ENCODE results near the gene IL24. TPM values are rescaled to one million over a fixed set of nuclear protein-coding genes. Genes with fewer than 3 reads are reported as not detected.
"Not testable (repeated sequence)": the region's sequence is repeated elsewhere in the genome, so short reads cannot be mapped to it uniquely, and the experiment has no call there.

Gene IL24, protein sequence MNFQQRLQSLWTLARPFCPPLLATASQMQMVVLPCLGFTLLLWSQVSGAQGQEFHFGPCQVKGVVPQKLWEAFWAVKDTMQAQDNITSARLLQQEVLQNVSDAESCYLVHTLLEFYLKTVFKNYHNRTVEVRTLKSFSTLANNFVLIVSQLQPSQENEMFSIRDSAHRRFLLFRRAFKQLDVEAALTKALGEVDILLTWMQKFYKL
- polyA plus RNA-seq (2013, experiment 1 of 2), result not detected
- not detected for polyA plus RNA-seq (2013, experiment 2 of 2)

GRCh38 chr1:206897175-206897574 is at the start of gene IL24:
TSS of gene IL24 (plus strand) at chr1:206897443. CDS start at chr1:206897833, 390 bp downstream.
- 87% methylated on average over 3 of the region's 4 CpGs for WGBS
- H3K27ac ChIP-seq (ENCODE audit: low read depth, low read length), result no peak within 1 kb of the TSS
- H3K9ac ChIP-seq (ENCODE audit: low read depth, low read length), result no peak within 1 kb of the TSS
- H3K4me3 ChIP-seq (ENCODE audit: low read length), result no peak within 1 kb of the TSS
- H3K4me1 ChIP-seq (ENCODE audit: insufficient read depth, low read length), result no peaks in the 10 kb centered on the region
- H3K27me3 ChIP-seq (ENCODE audit: insufficient read depth, low read length), result no peaks in the 10 kb centered on the region
- H3K9me3 ChIP-seq (ENCODE audit: insufficient read depth, low read depth, low read length), result no peaks in the 10 kb centered on the region
- no peaks in the 10 kb centered on the region for H3K36me3 ChIP-seq (ENCODE audit: insufficient read depth, low read length)

- WGBS, result 100% methylated on average over 1 of the region's 1 CpG
- Histone ChIP-seq H3K4me1 (ENCODE audit: insufficient read depth, low read length) (no peaks in the 10 kb centered on the region), H3K36me3 (ENCODE audit: insufficient read depth, low read length) (no peaks in the 10 kb centered on the region), H3K9me3 (ENCODE audit: insufficient read depth, low read depth, low read length) (no peaks in the 10 kb centered on the region), H3K27me3 (ENCODE audit: insufficient read depth, low read length) (no peaks in the 10 kb centered on the region), H3K4me3 (ENCODE audit: low read length) (no peak overlapping the region), H3K9ac (ENCODE audit: low read depth, low read length) (no peak overlapping the region), H3K27ac (ENCODE audit: low read depth, low read length) (no peak overlapping the region)
Measured at GRCh38 chr1:206847946-206848345, 49.3 kb upstream of the IL24 start.

- H3K9me3 ChIP-seq (ENCODE audit: insufficient read depth, low read depth, low read length), result peaks cover 3% of the 10 kb centered on the region; the same call in 1 of the 2 replicates
- H3K27ac ChIP-seq (ENCODE audit: low read depth, low read length), result no peak overlapping the region
- H3K4me1 ChIP-seq (ENCODE audit: insufficient read depth, low read length), result no peaks in the 10 kb centered on the region
- H3K9ac ChIP-seq (ENCODE audit: low read depth, low read length), result no peak overlapping the region
- no peak overlapping the region for H3K4me3 ChIP-seq (ENCODE audit: low read length)
- 88% methylated on average over 1 of the region's 2 CpGs for WGBS
- no peaks in the 10 kb centered on the region for H3K36me3 ChIP-seq (ENCODE audit: insufficient read depth, low read length)
- no peaks in the 10 kb centered on the region for H3K27me3 ChIP-seq (ENCODE audit: insufficient read depth, low read length)
Measured at GRCh38 chr1:206850401-206850800, 46.8 kb upstream of the IL24 start.

DNA sequence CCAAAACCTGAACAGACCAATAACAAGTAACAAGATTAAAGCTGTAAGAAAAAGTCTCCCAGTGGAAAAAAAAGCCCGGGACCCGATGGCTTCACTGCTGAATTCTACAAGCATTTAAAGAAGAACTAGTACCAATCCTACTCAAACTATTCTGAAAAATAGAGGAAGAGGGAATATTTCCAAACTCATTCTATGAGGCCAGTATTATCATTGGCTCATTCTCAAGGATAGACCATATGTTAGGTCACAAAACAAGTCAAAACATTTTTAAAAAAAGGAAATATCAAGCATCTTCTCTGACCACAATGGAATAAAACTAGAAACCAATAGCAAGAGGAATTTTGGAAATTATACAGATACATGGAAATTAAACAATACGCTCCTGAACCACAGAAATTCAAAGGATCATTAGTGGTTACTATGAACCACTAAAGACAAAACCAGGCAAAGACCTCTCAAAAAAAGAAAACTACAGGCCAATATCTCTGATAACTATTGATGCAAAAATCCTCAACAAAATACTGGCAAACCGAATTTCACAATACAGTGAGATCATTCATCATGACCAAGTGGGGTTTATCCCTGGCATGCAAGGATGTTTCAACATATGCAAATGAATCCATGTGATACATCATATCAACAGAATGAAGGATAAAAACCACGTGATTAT is 45.8 kb upstream of the IL24 start:
- Histone ChIP-seq H3K4me1 (ENCODE audit: insufficient read depth, low read length) (no peaks in the 10 kb centered on the region), H3K36me3 (ENCODE audit: insufficient read depth, low read length) (no peaks in the 10 kb centered on the region), H3K27ac (ENCODE audit: low read depth, low read length) (no peak overlapping the region), H3K27me3 (ENCODE audit: insufficient read depth, low read length) (no peaks in the 10 kb centered on the region), H3K4me3 (ENCODE audit: low read length) (no peak overlapping the region), H3K9ac (ENCODE audit: low read depth, low read length) (no peak overlapping the region), H3K9me3 (ENCODE audit: insufficient read depth, low read depth, low read length) (peaks cover 3% of the 10 kb centered on the region; the same call in 1 of the 2 replicates)
- WGBS, result 59% methylated on average over 3 of the region's 5 CpGs

GRCh38 chr1:206852662-206853061 is 44.6 kb upstream of the IL24 start:
- H3K4me1 ChIP-seq (ENCODE audit: insufficient read depth, low read length), result not testable (repeated sequence)
- whole genome bisulfite sequencing, result 92% methylated on average over 2 of the region's 2 CpGs

DNA sequence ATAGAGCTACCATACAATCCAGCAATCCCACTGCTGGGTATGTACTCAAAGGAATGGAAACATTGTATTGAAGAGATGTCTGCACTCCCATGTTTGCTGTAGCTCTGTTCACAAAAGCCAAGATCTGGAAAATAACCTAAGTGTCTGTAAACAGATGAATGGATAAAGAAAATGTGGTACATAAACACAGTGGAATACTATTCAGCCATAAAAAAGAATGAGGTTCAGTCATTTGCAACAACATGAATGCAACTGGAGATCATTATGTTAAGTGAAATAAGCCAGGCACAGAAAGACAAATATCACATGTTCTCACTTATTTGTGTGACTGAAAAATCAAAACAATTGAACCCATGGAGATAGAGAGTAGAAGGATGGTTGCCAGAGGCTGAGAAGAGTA is 43.5 kb upstream of the IL24 start:
- not testable (repeated sequence) for H3K9me3 ChIP-seq (ENCODE audit: insufficient read depth, low read depth, low read length); H3K4me1 ChIP-seq (ENCODE audit: insufficient read depth, low read length); H3K27me3 ChIP-seq (ENCODE audit: insufficient read depth, low read length); H3K36me3 ChIP-seq (ENCODE audit: insufficient read depth, low read length); H3K4me3 ChIP-seq (ENCODE audit: low read length); H3K9ac ChIP-seq (ENCODE audit: low read depth, low read length); H3K27ac ChIP-seq (ENCODE audit: low read depth, low read length)

More at GRCh38 chr1:206852662-206853061, 44.6 kb upstream of the IL24 start:
- not testable (repeated sequence) for H3K9ac ChIP-seq (ENCODE audit: low read depth, low read length); H3K27me3 ChIP-seq (ENCODE audit: insufficient read depth, low read length); H3K36me3 ChIP-seq (ENCODE audit: insufficient read depth, low read length); H3K4me3 ChIP-seq (ENCODE audit: low read length); H3K27ac ChIP-seq (ENCODE audit: low read depth, low read length); H3K9me3 ChIP-seq (ENCODE audit: insufficient read depth, low read depth, low read length)

DNA sequence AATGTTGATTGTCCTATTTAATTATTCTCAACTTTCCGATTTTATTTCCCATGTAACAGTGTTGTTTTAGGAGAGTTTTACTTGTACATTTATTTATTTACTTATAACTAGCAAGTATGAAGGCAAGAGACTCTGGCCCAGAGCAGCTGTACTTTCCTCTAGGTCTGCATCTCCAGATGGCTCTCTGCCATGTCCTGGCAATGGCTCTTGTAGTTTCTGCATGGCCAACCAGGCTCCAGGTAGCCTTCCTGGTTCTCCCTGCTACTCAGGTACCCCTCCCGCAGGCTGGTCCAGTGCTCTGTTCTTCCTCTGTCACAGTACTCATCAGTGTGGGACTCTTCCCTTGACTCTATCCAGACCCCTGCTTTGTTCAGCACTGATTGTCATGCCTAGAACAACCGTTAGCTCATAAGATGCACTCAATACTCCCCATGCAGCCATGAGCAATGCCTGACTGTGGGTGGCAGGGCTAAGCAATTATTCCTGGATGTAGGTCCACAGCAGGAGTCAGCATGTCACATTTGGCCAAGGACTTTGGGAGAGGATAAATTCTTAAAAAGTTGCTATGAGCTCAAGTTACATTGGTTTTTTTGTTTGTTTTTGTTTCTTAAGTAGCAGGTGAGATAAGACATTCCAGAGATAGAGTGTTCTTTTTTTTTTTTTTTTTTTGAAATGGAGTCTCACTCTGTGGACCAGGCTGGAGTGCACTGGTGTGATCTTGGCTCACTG is 42.7 kb upstream of the IL24 start:
- no peak overlapping the region for H3K27ac ChIP-seq (ENCODE audit: low read depth, low read length)
- no peaks in the 10 kb centered on the region for H3K4me1 ChIP-seq (ENCODE audit: insufficient read depth, low read length)
- WGBS, result 75% methylated on average over 2 of the region's 3 CpGs
- H3K4me3 ChIP-seq (ENCODE audit: low read length), result no peak overlapping the region
- no peaks in the 10 kb centered on the region; the same call in 1 of the 2 replicates for H3K27me3 ChIP-seq (ENCODE audit: insufficient read depth, low read length)
- no peaks in the 10 kb centered on the region for H3K36me3 ChIP-seq (ENCODE audit: insufficient read depth, low read length)
- H3K9ac ChIP-seq (ENCODE audit: low read depth, low read length), result no peak overlapping the region
- peaks cover 3% of the 10 kb centered on the region; the same call in 1 of the 2 replicates for H3K9me3 ChIP-seq (ENCODE audit: insufficient read depth, low read depth, low read length)

- H3K27me3 ChIP-seq (ENCODE audit: insufficient read depth, low read length), result no peaks in the 10 kb centered on the region; the same call in 1 of the 2 replicates
- WGBS, result 92% methylated on average over 2 of the region's 2 CpGs
- H3K9ac ChIP-seq (ENCODE audit: low read depth, low read length), result no peak overlapping the region
- H3K4me1 ChIP-seq (ENCODE audit: insufficient read depth, low read length), result no peaks in the 10 kb centered on the region
- H3K9me3 ChIP-seq (ENCODE audit: insufficient read depth, low read depth, low read length), result peaks cover 3% of the 10 kb centered on the region; the same call in 1 of the 2 replicates
- no peak overlapping the region for H3K27ac ChIP-seq (ENCODE audit: low read depth, low read length)
- no peak overlapping the region for H3K4me3 ChIP-seq (ENCODE audit: low read length)
- no peaks in the 10 kb centered on the region for H3K36me3 ChIP-seq (ENCODE audit: insufficient read depth, low read length)
Measured at GRCh38 chr1:206855859-206856258, 41.4 kb upstream of the IL24 start.

DNA sequence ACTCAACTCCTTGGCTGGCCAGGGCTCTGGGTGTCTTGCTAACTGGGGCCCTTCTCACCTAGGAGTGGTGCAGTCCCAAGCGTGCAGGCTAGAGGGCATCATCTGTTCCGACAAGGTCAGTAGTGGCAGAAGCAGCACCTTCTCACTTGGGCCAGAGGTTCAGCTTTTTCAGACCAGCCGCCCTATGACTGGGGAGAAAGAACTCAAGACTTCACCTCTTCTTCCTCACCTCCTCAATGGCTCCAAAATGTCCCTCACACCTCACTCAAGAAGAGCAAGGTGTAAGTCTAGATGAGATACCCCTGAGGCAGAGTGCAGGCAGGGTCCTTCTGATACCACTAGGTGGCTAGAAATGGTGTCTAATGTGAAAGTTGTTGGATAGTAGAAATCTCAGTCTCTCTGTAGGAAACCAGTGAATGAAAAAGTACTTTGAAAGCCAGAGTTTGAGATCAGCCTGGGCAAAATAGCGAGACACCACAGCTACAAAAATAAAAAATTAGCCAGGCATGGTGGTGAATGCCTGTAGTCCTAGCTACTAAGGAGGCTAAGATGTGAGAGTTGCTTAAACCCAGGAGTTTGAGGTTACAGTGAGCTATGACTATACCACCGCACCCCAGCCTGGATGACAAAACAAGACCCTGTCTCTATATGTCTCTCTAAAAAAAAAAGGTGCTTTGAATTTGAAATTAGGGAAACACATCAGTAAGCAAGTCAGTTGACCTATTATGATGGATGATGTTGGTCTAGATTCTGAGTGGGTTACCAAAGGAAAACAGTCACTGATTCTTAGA is 40.4 kb upstream of the IL24 start:
- H3K36me3 ChIP-seq (ENCODE audit: insufficient read depth, low read length), result no peaks in the 10 kb centered on the region
- no peak overlapping the region for H3K27ac ChIP-seq (ENCODE audit: low read depth, low read length)
- no peak overlapping the region for H3K9ac ChIP-seq (ENCODE audit: low read depth, low read length)
- no peaks in the 10 kb centered on the region for H3K4me1 ChIP-seq (ENCODE audit: insufficient read depth, low read length)
- no peaks in the 10 kb centered on the region; the same call in 1 of the 2 replicates for H3K27me3 ChIP-seq (ENCODE audit: insufficient read depth, low read length)
- no peak overlapping the region for H3K4me3 ChIP-seq (ENCODE audit: low read length)
- WGBS, result 94% methylated on average over 4 of the region's 5 CpGs
- peaks cover 3% of the 10 kb centered on the region; the same call in 1 of the 2 replicates for H3K9me3 ChIP-seq (ENCODE audit: insufficient read depth, low read depth, low read length)

DNA sequence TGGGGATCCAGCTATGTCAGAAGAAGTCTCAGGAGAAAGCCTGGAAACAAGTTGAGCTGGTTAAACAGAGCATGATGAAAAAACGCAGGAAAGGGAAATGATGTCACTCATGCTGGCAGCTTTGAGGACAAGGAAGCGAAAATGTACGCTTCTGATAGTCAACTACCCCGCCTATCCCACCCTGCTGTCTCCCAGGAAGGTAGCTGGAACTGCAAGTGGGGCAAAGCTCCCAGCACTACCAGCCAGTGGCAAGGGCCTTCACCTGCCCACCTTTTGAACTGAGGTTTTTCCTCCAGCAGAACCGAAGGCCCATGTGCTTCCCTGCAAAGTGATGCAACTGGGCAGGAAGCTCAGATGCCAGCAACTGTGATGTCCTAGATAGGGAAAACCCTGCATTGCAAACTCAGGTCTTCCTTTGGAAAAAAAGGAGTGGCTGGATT is 38.1 kb upstream of the IL24 start:
- Histone ChIP-seq H3K27ac (ENCODE audit: low read depth, low read length) (no peak overlapping the region), H3K4me3 (ENCODE audit: low read length) (no peak overlapping the region), H3K36me3 (ENCODE audit: insufficient read depth, low read length) (no peaks in the 10 kb centered on the region), H3K9me3 (ENCODE audit: insufficient read depth, low read depth, low read length) (no peaks in the 10 kb centered on the region), H3K9ac (ENCODE audit: low read depth, low read length) (no peak overlapping the region), H3K27me3 (ENCODE audit: insufficient read depth, low read length) (no peaks in the 10 kb centered on the region; the same call in 1 of the 2 replicates), H3K4me1 (ENCODE audit: insufficient read depth, low read length) (no peaks in the 10 kb centered on the region)
- 91% methylated on average over 5 of the region's 5 CpGs for WGBS

Measured in HUES64 (cell line).